GM12878 (cell line): ENCODE data around the gene GPBP1. TPM values are rescaled to one million over a fixed set of nuclear protein-coding genes. Genes with fewer than 3 reads are reported as not detected.

Experiments used
- ATAC-seq: fragments of 200-7000 bp; cut with Tn5 transposase; 3 replicates; pipeline ENCODE4 v1.9.1; 2020; ENCODE audit warnings: mild to moderate bottlenecking, moderate library complexity
- BruUV-seq: library from RNA; stranded (reverse); fragments of 400-500 nt; replicated peaks from 2 replicates; lab custom pipeline; 2021; lab: Mats Ljungman, UMichigan
- CTCF ChIA-PET: fragments of 300-600 bp; sonication (Branson Sonifier 250); formaldehyde crosslinking; extraction: SDS; loops from one replicate; lab custom pipeline; 2021; ENCODE audit warnings: inconsistent platforms; lab: Yijun Ruan, JAX
- POLR2A ChIA-PET: fragments of 350-600 bp; formaldehyde crosslinking; extraction: SDS; loops from one replicate; lab custom pipeline; 2021; ENCODE audit warnings: inconsistent platforms; lab: Charles Lee
- RAD21 ChIA-PET: fragments of 300-600 bp; sonication (Branson Sonifier 250); formaldehyde crosslinking; loops from one replicate; lab custom pipeline; 2023; ENCODE audit warnings: antibody characterized with exemption; ENCODE audit not compliant: unreplicated experiment; lab: Charles Lee
- SMC1A ChIA-PET: fragments of 300-600 bp; sonication (Branson Sonifier 250); formaldehyde crosslinking; loops from one replicate; lab custom pipeline; 2023; ENCODE audit not compliant: unreplicated experiment, uncharacterized antibody; lab: Charles Lee
- DNase-seq: peaks from one replicate; pipeline ENCODE4 v3.0.0-alpha.2; 2011; ENCODE audit warnings: low read depth, low spot score
- FAIRE-seq: peaks from 3 replicates; lab custom pipeline; 2011; peaks lifted over from hg19 to GRCh38; lab: Jason Lieb, UNC
- H2AFZ ChIP-seq: 2 replicates; pipeline ENCODE4 v1.6.0; 2011; ENCODE audit warnings: low read depth, low read length, control low read depth; ENCODE audit not compliant: control insufficient read depth
- H3K27ac ChIP-seq: 2 replicates; pipeline ENCODE4 v1.5.1; 2011; ENCODE audit warnings: control low read depth; ENCODE audit not compliant: control insufficient read depth, insufficient read depth
- H3K27me3 ChIP-seq, 2 experiments: replicated peaks in 1 of 2; 2 replicates each; pipeline versions ENCODE4 v1.6.0 to v1.6.1; 2011; ENCODE audit warnings: low read length in 1 of 2; ENCODE audit not compliant: control insufficient read depth in 2 of 2, insufficient read depth in 2 of 2
- H3K36me3 ChIP-seq, 2 experiments: 2 replicates each; pipeline ENCODE4 v1.5.1; 2011; ENCODE audit warnings: low read length in 1 of 2; ENCODE audit not compliant: control insufficient read depth in 2 of 2, insufficient read depth in 2 of 2
- H3K4me1 ChIP-seq: 2 replicates; pipeline ENCODE4 v1.6.1; 2011; ENCODE audit warnings: mild to moderate bottlenecking, low read length, moderate library complexity, mixed read lengths; ENCODE audit not compliant: control insufficient read depth, insufficient read depth
- H3K4me2 ChIP-seq: 2 replicates; pipeline ENCODE4 v1.6.0; 2011; ENCODE audit warnings: control low read depth; ENCODE audit not compliant: control insufficient read depth, insufficient read depth
- H3K4me3 ChIP-seq: fragments of 200-600 bp; sonication (generic); 2 replicates; pipeline ENCODE4 v1.5.1; 2016
- H3K79me2 ChIP-seq: 2 replicates; pipeline ENCODE4 v1.6.0; 2011; ENCODE audit warnings: low read length; ENCODE audit not compliant: control insufficient read depth, insufficient read depth
- H3K9ac ChIP-seq: 2 replicates; pipeline ENCODE4 v1.8.0; 2011; ENCODE audit warnings: low read length, control low read depth, mixed read lengths; ENCODE audit not compliant: control insufficient read depth, insufficient read depth
- H3K9me3 ChIP-seq: replicated peaks from 3 replicates; pipeline ENCODE4 v1.5.1; 2011; ENCODE audit warnings: mild to moderate bottlenecking, low read length; ENCODE audit not compliant: control insufficient read depth, insufficient read depth
- H4K20me1 ChIP-seq: 2 replicates; pipeline ENCODE4 v1.6.0; 2011; ENCODE audit not compliant: control insufficient read depth, insufficient read depth
- BHLHE40 ChIP-seq, 2 experiments: fragments of 450-650 bp in 1 of 2; IDR thresholded peaks; 2 replicates each; pipeline ENCODE4 v1.6.1; 2011 to 2017; ENCODE audit warnings: low read depth in 2 of 2, borderline replicate concordance in 1 of 2, improper control_type of control experiment in 1 of 2, low read length in 1 of 2, mild to moderate bottlenecking in 1 of 2
- CTCF ChIP-seq, 3 experiments: IDR thresholded peaks in 2 of 3; conservative IDR thresholded peaks in 1 of 3; 2 replicates each; pipeline ENCODE4 v1.5.1; 2011; ENCODE audit warnings: low read depth in 3 of 3, low read length in 3 of 3, mild to moderate bottlenecking in 3 of 3, control low read depth in 2 of 3, moderate library complexity in 2 of 3, inconsistent platforms in 1 of 3, mixed read lengths in 1 of 3; ENCODE audit not compliant: control insufficient read depth in 2 of 3, insufficient read depth in 1 of 3; ENCODE audit errors: extremely low read depth in 1 of 3
- NRF1 ChIP-seq: conservative IDR thresholded peaks from 2 replicates; pipeline ENCODE4 v1.6.1; 2011; ENCODE audit warnings: mild to moderate bottlenecking, low read depth, low read length, improper control_type of control experiment
- RAD21 ChIP-seq: IDR thresholded peaks from 2 replicates; pipeline ENCODE4 v1.6.1; 2011; ENCODE audit warnings: mild to moderate bottlenecking, low read depth, low read length, moderate library complexity; ENCODE audit not compliant: insufficient read depth
- RAD51 ChIP-seq: fragments of 450-650 bp; IDR thresholded peaks from 2 replicates; pipeline ENCODE4 v1.6.1; 2016; ENCODE audit warnings: moderate library complexity, mild to moderate bottlenecking, inconsistent platforms
- SMAD1 ChIP-seq: fragments of 450-650 bp; IDR thresholded peaks from 2 replicates; pipeline ENCODE4 v1.6.1; 2018; ENCODE audit warnings: mild to moderate bottlenecking, low read depth; ENCODE audit not compliant: partially characterized antibody
- SMARCA5 ChIP-seq: fragments of 450-650 bp; IDR thresholded peaks from 2 replicates; pipeline ENCODE4 v1.6.1; 2017; ENCODE audit warnings: mild to moderate bottlenecking
- SMC3 ChIP-seq: IDR thresholded peaks from 2 replicates; pipeline ENCODE4 v1.6.1; 2011; ENCODE audit warnings: low read length, improper control_type of control experiment, borderline replicate concordance
- SPI1 ChIP-seq: IDR thresholded peaks from 2 replicates; pipeline ENCODE4 v1.6.1; 2011; ENCODE audit warnings: low read depth, mild to moderate bottlenecking, low read length, moderate library complexity, borderline replicate concordance; ENCODE audit not compliant: insufficient read depth
- TAF1 ChIP-seq: IDR thresholded peaks from 2 replicates; pipeline ENCODE4 v1.6.1; 2011; ENCODE audit warnings: mild to moderate bottlenecking, low read depth, low read length, borderline replicate concordance
- USF1 ChIP-seq: IDR thresholded peaks from 2 replicates; pipeline ENCODE4 v1.6.1; 2011; ENCODE audit warnings: borderline replicate concordance, low read depth, mild to moderate bottlenecking, moderate library complexity, mixed read lengths, low read length; ENCODE audit not compliant: insufficient read depth; ENCODE audit errors: extremely low read length
- USF2 ChIP-seq: IDR thresholded peaks from 2 replicates; pipeline ENCODE4 v1.6.1; 2011; ENCODE audit warnings: low read depth, low read length, improper control_type of control experiment, borderline replicate concordance
- ZBTB4 ChIP-seq: fragments of 450-650 bp; formaldehyde crosslinking; IDR thresholded peaks from 2 replicates; pipeline ENCODE4 v1.4.0; 2022; ENCODE audit warnings: mild to moderate bottlenecking, moderate library complexity
- WGBS: methylation state at CpG from one replicate; pipeline ENCODE4 v1.1.6; 2016; ENCODE audit warnings: low lambda C conversion rate; ENCODE audit not compliant: insufficient replicate concordance, insufficient coverage; ENCODE audit errors: missing lambda C conversion rate; 5-methylcytosine and 5-hydroxymethylcytosine counted together
- in situ Hi-C: fragments of 300-500 bp; cut with MboI; formaldehyde crosslinking; loops from 9 replicates; pipeline ENCODE4 v1.14.3; 2018; ENCODE audit warnings: mixed read lengths
- intact Hi-C: fragments of 100-400 bp; cut with micrococcal nuclease; formaldehyde crosslinking; loops from one replicate; pipeline ENCODE4 v1.14.2; 2022; ENCODE audit not compliant: unreplicated experiment
- polyA plus RNA-seq, 11 experiments: library from polyadenylated mRNA; depleted of rRNA in 4 of 11; unstranded in 6 of 11; stranded (reverse) in 5 of 11; fragments of >200 nt; fragmentation: Nextera tagmentation in 4 of 11; fragmentation: Illumina TruSeq in 1 of 11; extraction: Ambion mirVana in 4 of 11; extraction: Trizol in 1 of 11; gene quantifications; 1 replicate in 1 of 11; 2 replicates in 10 of 11; pipeline versions ENCODE4 v1.2.1 to v1.2.3, GENCODE V29; 2011 to 2016; ENCODE audit warnings: inconsistent platforms in 2 of 11, missing spikeins in 2 of 11, low read depth in 1 of 11
- total RNA-seq, 4 experiments: library from RNA; depleted of rRNA in 3 of 4; stranded (reverse); fragments of >200 nt in 3 of 4; fragmentation: Illumina TruSeq in 1 of 4; extraction: Trizol in 1 of 4; gene quantifications; 2 replicates each; pipeline versions ENCODE4 v1.2.1 to v1.2.3, GENCODE V29; 2013 to 2021

GPBP1 gene
- total and polyA plus RNA-seq, 10 of the 15 experiments (the other 5 are each of a cell fraction or from before 2014, with no cell fraction given), result 27.0 to 96.2 (median 55.4) TPM

- POLR2A ChIA-PET, result no interaction called here
- peak; percentile 91 for FAIRE-seq
Measured at GRCh38 chr5:57298985-57299491, 125.2 kb downstream of the GPBP1 start.

More at GRCh38 chr5:57298985-57299491, 125.2 kb downstream of the GPBP1 start:
- TF ChIP-seq USF2 (peak; percentile 7; the same call in 1 of the 2 replicates), SMAD1 (no peak), SMC3 (peak; percentile 35; the same call in 1 of the 2 replicates), TAF1 (0 out of 2 replicates have a peak, but pooled peaks have one; percentile 12), RAD21 (peak; percentile 60), BHLHE40 (IDR thresholded peaks at IDR 0.05; ENCODE audit: borderline replicate concordance in 1 of 2, low read depth in 2 of 2, low read length in 1 of 2) (peak; percentile 30 to 39; a peak in 1 of 4 replicates), CTCF (IDR thresholded peaks at IDR 0.05 in 2 of 3, conservative IDR thresholded peaks at IDR 0.05 in 1 of 3; ENCODE audit: control insufficient read depth in 2 of 3, extremely low read depth in 1 of 3, insufficient read depth in 1 of 3, low read depth in 3 of 3, low read length in 3 of 3) (peak; percentile 30 to 64 (median 60); a peak in 4 of 6 replicates), USF1 (peak; percentile 9), NRF1 (no peak), ZBTB4 (CRISPR knock-in tag) (no peak), SMARCA5 (no peak), SPI1 (peak; percentile 34; the same call in 1 of the 2 replicates), RAD51 (peak; percentile 80; the same call in 1 of the 2 replicates)
- H4K20me1 ChIP-seq, result no peaks in the 10 kb centered on the region
- SMC1A ChIA-PET, result interaction anchor here (0.6 to 4.8 kb wide), 10 partner anchors 18 to 1165 kb away, joined by 3 to 37 read pairs (median 6); partner anchors contain the start of gene PLK2
- DNase-seq (peak; percentile 32), ATAC-seq (peak; percentile 77)
- 0 out of 2 replicates have a peak overlapping the region, but pooled peaks have one; percentile 18 for H3K4me3 ChIP-seq
- H3K4me2 ChIP-seq, result peak overlapping the region; percentile 76
- H3K27me3 ChIP-seq, result no peaks in the 10 kb centered on the region
- H2AFZ ChIP-seq, result peak overlapping the region; percentile 87
- H3K79me2 ChIP-seq, result no peaks in the 10 kb centered on the region
- no TSS peak for BruUV-seq
- in situ Hi-C loops, result no loop called here
- no peak overlapping the region; the same call in 1 of the 2 replicates for H3K9ac ChIP-seq
- peaks cover 6% of the 10 kb centered on the region for H3K4me1 ChIP-seq
- RAD21 ChIA-PET, result interaction anchor here (0.6 to 3.5 kb wide), 6 partner anchors 135 to 1162 kb away, joined by 3 to 42 read pairs (median 3); partner anchors contain the start of gene PLK2
- intact Hi-C loops, result loop anchor here (1.0 to 5.0 kb wide), 5 partner anchors 134 to 1163 kb away; no protein-coding TSS in a partner anchor
- H3K27ac ChIP-seq, result no peak overlapping the region
- H3K36me3 ChIP-seq, result no peaks in the 10 kb centered on the region
- CTCF ChIA-PET, result interaction anchor here (0.7 to 4.8 kb wide), 17 partner anchors 13 to 1213 kb away, joined by 3 to 76 read pairs (median 5); partner anchors contain the start of gene PLK2
- H3K9me3 ChIP-seq, result no peaks in the 10 kb centered on the region
- 5% methylated on average over 15 of the region's 15 CpGs for WGBS
